HG02840 (cell line): ENCODE measurements around the gene KCNH1.

Experiments used
- ATAC-seq: cut with Tn5 transposase; IDR thresholded peaks from one replicate; pipeline ENCODE4 v1.9.1; 2021; ENCODE audit warnings: mild to moderate bottlenecking, moderate library complexity, moderate number of reproducible peaks; ENCODE audit not compliant: unreplicated experiment, low FRiP score

KCNH1 gene

DNA sequence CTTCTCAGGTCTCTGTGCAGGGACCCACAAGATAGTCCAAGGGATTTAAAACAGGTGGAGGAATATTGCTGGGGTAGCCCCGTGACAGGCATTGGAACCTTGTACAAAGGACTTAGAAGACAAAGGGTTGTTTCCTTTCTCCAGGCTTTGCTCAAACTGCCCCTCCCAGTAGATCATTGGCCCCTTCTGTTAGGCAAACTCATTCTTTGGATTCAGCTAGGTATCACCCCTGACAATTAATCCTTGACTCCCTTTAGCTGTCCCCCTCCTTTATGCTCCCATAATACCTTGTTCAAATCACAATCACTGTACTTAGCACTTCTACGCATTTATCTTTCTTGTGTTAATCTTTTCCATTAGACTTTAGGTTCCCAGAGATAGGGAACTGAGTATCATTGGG, 360.5 kb downstream of the KCNH1 start:
- ATAC-seq, result no peak

DNA sequence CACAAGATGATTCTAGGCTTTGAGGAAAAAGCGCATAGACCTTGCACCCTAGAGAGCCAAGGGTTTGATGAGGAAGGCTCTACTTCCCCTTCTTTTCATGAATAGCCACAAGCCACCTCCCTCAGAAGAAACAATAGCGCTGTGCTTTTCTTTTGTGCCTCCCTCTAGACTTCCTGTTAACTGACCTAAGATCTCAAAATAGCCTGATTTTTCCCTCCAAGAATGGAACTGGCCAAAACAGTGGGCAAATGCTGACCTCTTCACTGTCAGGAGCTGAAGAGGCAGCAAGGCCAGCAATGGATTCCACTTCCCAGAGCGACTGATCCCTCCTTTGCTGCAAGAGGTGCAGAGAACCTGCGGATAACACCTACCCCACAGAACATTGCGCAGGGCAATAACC, 362.8 kb downstream of the KCNH1 start:
- ATAC-seq, result no peak

DNA sequence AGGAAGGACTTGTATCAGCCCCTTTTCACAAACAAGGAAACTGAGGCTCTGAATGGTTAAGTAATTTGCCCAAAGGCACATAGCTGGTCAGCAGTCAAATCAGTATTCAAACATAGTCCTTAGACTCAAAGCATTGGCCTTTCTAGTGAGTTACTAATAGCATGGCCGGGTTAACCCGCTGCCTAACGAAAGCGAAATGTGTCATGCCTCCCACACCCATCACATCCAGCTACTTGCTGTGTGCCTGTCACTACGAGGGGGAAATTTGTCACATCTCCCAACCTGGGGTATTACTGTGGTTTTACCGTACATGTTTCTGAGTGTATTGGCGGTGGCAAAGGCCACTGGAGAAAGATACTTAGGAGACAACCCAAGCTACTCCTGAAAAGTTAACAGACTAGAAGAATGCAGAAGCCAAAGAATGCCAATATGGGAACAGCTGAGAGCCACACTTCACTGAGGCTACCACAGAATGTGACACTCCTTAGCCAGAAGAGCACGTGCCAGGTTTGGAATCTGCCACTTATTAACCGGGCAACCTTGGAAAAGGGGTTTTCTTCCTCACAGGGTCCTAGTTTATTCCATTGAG, 363.5 kb downstream of the KCNH1 start:
- no peak for ATAC-seq

GRCh38 chr1:210769473-210769872, 364.5 kb downstream of the KCNH1 start:
- ATAC-seq, result no peak

DNA sequence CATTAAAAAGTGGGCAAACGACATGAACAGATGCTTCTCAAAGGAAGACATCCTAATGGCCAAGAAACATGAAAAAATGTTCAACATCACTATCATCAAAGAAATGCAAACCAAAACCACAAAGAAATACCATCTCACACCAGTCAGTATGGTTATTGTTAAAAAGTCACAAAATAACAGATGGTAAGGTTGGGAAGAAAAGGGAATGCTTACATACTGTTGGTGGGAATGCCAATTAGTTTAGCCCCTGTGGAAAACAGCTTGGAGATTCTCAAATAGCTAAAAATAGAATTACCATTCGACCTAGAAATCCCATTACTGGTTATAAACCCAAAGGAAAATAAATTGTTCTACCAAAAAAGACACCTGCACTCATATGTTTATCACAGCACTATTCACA, 369.4 kb downstream of the KCNH1 start:
- ATAC-seq, result no peak

GRCh38 chr1:210758761-210759160, 375.2 kb downstream of the KCNH1 start:
- no peak for ATAC-seq

GRCh38 chr1:210758261-210758660, 375.7 kb downstream of the KCNH1 start:
- ATAC-seq, result no peak

DNA sequence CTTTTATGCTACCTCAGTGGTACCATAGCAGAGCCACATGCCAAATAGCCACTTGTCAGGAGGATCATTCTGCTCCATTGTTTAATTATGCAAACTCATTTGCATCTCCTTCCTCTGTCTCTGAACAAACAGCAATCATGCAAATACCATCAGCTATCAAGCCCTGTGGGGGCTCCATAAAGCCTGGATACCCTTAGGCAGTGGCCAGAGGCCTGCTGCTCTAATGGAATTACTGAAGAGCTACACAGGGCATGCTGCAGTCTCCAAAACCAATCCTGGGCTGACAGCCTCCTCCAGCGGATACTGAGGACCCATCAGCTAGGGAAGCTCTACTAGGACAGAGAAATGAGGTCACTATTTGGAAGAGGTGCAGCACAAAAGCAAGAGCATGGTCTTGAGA, 376.3 kb downstream of the KCNH1 start:
- ATAC-seq, result no peak

GRCh38 chr1:210755991-210756659, 377.8 kb downstream of the KCNH1 start:
- ATAC-seq, result no peak

- no peak for ATAC-seq
Observed at GRCh38 chr1:210754878-210755665, 378.9 kb downstream of the KCNH1 start.

DNA sequence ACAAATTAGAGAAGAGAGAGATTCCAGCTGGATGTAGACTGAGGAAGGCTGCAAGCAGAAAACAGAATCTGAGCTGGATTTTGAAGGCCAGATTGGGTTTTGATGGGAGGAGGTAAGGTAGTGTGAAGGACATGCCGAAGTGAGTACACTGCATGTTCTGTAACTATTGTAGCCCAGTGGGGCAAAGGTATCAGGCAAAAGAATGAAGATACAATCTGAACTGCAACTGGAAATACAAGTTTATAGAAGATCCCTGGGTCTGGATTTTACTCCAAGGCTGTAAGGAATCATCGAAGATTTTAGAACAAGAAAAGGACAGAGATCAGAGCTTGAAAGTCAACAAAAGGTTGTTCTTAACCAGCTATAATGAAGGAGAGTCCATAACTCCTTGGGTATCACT, 382.0 kb downstream of the KCNH1 start:
- ATAC-seq, result no peak

DNA sequence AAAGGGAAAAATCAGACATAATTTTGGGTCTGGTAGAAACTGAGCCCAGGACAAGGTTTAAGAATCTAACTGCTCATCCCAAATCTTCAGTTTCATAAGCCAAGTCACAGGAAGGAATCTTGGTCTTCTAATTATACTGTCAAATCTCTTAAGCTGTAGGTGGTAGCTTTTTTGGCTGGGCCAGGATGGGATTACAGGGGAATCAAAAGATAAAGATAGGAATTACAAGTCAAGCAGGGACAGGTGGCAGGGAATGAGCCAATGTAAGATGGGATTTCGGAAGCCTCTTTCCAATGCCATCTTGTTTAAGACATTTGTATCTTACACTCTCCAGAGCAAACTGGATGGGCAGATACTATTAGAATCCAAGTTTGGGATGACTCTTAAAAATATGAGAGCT, 383.5 kb downstream of the KCNH1 start:
- ATAC-seq, result no peak

DNA sequence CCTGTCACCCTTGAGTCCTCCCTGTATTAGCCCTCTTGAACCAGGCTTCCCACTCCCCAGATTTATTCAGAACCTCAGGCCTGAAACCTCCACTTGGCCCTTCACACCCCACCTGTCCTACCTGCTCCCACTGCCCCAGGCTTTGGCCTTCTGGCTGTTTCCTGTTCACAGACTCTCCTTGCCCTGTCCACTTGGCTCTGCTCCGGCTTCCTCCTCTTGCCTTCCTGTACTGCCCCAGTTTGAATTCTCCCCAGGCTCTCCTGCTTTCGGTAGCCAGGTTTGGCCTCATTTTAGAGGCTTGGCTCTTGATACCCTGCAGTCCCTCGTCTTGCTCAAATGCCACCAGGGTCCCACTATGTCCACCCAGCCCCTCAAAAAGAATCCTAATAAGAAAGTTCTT, 385.2 kb downstream of the KCNH1 start:
- ATAC-seq, result no peak

- no peak for ATAC-seq
Observed at GRCh38 chr1:210747890-210748289, 386.1 kb downstream of the KCNH1 start.

GRCh38 chr1:210747112-210747511, 386.8 kb downstream of the KCNH1 start:
- no peak for ATAC-seq

DNA sequence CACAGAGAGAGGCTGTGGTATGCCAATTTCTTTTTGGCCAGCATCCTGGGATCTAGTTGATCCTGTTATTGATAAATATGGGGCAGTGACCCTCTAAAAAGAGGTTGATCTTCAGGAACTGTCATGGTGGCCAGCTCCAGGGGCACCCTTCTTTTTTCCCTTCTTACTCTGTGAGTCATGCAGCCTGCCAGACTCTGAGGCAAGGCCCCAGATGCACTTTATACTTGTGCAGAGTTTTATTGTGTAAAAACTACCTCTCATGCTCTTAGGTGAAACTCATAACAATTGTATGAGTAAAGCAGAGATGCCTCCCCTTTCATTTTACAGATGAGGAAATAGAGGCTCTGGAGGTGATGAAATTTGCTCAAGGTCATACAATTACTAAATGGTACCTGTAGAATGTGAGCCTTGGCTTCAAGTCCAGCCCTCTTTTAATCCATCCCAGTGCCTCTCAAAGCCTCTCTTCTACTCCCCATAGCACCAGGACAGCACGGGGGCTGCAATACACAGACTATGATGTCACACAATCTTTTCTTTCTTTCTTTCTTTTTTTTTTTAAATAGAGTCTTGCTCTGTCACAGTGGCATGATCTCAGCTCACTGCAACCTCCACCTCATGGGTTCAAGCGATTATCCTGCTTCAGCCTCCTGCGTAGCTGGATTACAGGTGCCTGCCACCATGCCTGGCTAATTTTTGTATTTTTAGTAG, 387.8 kb downstream of the KCNH1 start:
- ATAC-seq, result no peak

GRCh38 chr1:210743038-210743437, 390.9 kb downstream of the KCNH1 start:
- no peak for ATAC-seq

GRCh38 chr1:210741564-210741963, 392.4 kb downstream of the KCNH1 start:
- no peak for ATAC-seq

- no peak for ATAC-seq
Observed at GRCh38 chr1:210739627-210740026, 394.3 kb downstream of the KCNH1 start.

- no peak for ATAC-seq
Observed at GRCh38 chr1:210738256-210738655, 395.7 kb downstream of the KCNH1 start.

- ATAC-seq, result no peak
Observed at GRCh38 chr1:210736713-210737112, 397.2 kb downstream of the KCNH1 start.
